Airway epithelial cell (primary cell): ENCODE measurements around the gene CFAP61. TPM values are rescaled to one million over a fixed set of nuclear protein-coding genes. Genes with fewer than 3 reads are reported as not detected.

Source experiments
- total RNA-seq: library from RNA; depleted of rRNA; stranded (reverse); fragments of >200 nt; gene quantifications from 2 replicates; pipeline ENCODE4 v1.2.3, GENCODE V29; 2015

The CFAP61 gene
- total RNA-seq: 0.05 TPM in 1 of 2 replicates, not detected in the other

DNA sequence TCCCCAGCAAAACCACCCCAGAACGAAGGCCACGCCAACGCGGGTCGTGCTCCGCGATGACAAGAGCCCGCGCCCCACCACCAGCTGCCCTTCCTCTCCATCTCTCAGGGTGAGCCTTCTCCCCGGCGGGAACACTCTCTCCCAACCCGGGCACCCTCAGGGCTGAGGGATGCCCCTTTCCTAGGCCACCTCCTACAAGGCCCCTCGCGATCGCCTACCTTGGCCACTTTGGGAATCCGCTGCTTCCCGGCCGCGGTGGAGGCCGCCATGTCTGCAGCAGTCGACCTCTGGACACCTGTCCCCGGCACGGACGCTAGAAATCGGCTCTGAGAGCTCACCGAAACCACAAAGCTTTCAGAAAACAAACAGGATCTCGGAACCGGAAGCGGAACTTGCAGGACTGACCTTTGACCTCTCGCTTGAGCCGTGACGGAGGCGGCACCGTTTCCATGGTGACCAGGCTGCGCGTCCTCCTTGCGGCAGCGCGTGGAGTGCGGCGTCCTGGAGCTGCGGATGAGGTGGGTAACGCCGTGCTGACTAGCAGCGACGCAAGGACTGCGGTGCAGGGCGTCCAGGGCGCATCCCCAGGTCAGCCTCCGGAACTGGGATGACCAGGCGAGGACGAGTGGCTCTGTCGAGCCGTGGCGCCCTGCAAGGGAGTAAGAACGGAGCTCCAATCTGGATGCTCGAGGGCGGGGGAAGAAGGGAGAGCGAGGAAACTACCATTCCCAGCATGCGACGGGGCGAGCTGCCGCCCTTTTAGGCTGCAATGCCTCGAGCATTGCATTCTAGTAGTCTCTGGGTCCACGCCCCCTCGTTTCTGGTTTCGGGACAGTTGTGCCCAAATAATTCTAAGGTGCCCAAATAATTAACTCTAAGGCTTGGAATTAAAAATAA lies at the start of gene CFAP61, which contains the start of gene CRNKL1:
CFAP61 (plus strand) TSS at position 459 of the 897 bp plus-strand sequence. CDS start 4,122 bp downstream, outside the sequence.
CRNKL1 (minus strand) TSS at position 393 of the 897 bp plus-strand sequence; CDS start at position 269, 124 bp downstream.

GRCh38 chr20:20017001-20017843 lies 35.1 kb upstream of the CFAP61 start, which contains the start of gene NAA20:
TSS of gene NAA20 (plus strand) at chr20:20017362. CDS start at chr20:20017397, 35 bp downstream.

GRCh38 chr20:20367575-20368417 lies 315.5 kb downstream of the CFAP61 start, which contains the start of gene INSM1:
TSS of gene INSM1 (plus strand) at chr20:20368104. CDS start at chr20:20368268, 164 bp downstream.

Other genes starting within 250 kb of the CFAP61 start
- gene NAA20, start 35.2 kb upstream of the CFAP61 start, total RNA-seq: 68.0 and 90.1 TPM in 2 replicates
- 13.3 and 15.7 TPM in 2 replicates for gene CRNKL1, start 66 bp upstream of the CFAP61 start, total RNA-seq